ENCODE measurements around the gene SCN2B. TPM values are rescaled to one million over a fixed set of nuclear protein-coding genes. Genes with fewer than 3 reads are reported as not detected.
A peak's percentile ranks its signal among the peaks of the same experiment; 100 is the strongest.

SCN2B gene
- total and polyA plus RNA-seq, 7 donors = 0.23 to 1.7 (median 0.95) TPM

DNA sequence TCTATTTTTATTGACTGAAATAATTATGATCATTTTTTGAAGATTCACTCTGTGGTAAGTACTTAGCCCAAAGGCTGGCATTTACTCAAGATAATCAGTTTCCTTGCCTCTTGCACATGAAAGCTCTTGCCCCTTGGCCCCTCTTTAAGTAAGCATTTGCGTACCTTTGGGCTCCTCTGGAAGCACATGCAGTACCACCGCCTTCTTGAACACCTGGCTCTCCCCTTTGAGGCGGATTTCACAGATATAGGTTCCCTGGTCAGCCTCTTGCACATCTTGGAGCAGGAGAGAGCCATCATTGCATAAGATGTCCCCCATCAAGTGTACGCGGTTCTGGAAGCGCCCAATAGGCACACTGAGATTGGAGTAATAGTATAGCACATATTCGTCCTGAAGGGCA lies 33.9 kb upstream of the SCN2B start:
- Histone ChIP-seq H3K4me1 (no peaks in the 10 kb centered on the region), H3K27ac (no peak overlapping the region), H3K36me3 (no peaks in the 10 kb centered on the region), H3K4me3 (no peak overlapping the region), H3K9me3 (no peaks in the 10 kb centered on the region), H3K27me3 (peaks cover 0 to 14% (median 0%) of the 10 kb centered on the region in 3 donors)
- intact Hi-C loops (cut with DNase I) = no loop called here
- 96% methylated on average over 7 of the region's 7 CpGs for WGBS, 2 donors
- TF ChIP-seq POLR2AphosphoS5 (IDR thresholded peaks at IDR 0.05) = no peak
- no peak for TF ChIP-seq POLR2A (IDR thresholded peaks at IDR 0.05)
- TF ChIP-seq, protein P1, sequence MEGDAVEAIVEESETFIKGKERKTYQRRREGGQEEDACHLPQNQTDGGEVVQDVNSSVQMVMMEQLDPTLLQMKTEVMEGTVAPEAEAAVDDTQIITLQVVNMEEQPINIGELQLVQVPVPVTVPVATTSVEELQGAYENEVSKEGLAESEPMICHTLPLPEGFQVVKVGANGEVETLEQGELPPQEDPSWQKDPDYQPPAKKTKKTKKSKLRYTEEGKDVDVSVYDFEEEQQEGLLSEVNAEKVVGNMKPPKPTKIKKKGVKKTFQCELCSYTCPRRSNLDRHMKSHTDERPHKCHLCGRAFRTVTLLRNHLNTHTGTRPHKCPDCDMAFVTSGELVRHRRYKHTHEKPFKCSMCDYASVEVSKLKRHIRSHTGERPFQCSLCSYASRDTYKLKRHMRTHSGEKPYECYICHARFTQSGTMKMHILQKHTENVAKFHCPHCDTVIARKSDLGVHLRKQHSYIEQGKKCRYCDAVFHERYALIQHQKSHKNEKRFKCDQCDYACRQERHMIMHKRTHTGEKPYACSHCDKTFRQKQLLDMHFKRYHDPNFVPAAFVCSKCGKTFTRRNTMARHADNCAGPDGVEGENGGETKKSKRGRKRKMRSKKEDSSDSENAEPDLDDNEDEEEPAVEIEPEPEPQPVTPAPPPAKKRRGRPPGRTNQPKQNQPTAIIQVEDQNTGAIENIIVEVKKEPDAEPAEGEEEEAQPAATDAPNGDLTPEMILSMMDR (IDR thresholded peaks at IDR 0.05) = no peak
- no peak for TF ChIP-seq EP300 (IDR thresholded peaks at IDR 0.05)
- DNase-seq = no peak

DNA sequence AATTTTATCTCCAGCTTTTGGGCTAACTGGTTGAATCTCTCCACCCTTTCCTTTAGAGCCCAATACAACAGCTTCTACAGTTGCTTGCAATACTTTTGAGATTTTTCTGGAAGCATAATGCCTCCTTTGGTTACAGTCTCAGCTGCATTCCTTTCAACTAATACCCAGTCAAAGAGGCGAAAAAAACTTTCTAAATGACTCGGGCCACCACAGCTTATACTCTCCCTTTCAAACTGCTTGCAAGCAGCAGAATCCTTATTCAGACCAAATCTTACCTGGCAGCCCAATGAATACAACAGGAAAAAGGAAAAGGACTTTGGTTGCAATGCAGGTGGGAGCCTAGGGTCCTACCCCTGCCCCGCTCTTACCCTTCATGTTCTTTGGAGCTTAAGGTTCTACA lies 32.6 kb upstream of the SCN2B start:
- peaks cover 0 to 14% (median 0%) of the 10 kb centered on the region in 3 donors for H3K27me3 ChIP-seq
- no peak for DNase-seq
- no peak overlapping the region for H3K27ac ChIP-seq
- intact Hi-C loops (cut with DNase I) = no loop called here
- H3K4me1 ChIP-seq = no peaks in the 10 kb centered on the region
- H3K36me3 ChIP-seq = no peaks in the 10 kb centered on the region
- TF ChIP-seq EP300 (IDR thresholded peaks at IDR 0.05) (no peak), POLR2A (IDR thresholded peaks at IDR 0.05) (no peak), POLR2AphosphoS5 (IDR thresholded peaks at IDR 0.05) (no peak)
- TF ChIP-seq, protein P1 (IDR thresholded peaks at IDR 0.05) = no peak
- no peak overlapping the region for H3K4me3 ChIP-seq
- H3K9me3 ChIP-seq = no peaks in the 10 kb centered on the region
- WGBS, 2 donors = 79 to 90% methylated on average over 3 of the region's 3 CpGs

DNA sequence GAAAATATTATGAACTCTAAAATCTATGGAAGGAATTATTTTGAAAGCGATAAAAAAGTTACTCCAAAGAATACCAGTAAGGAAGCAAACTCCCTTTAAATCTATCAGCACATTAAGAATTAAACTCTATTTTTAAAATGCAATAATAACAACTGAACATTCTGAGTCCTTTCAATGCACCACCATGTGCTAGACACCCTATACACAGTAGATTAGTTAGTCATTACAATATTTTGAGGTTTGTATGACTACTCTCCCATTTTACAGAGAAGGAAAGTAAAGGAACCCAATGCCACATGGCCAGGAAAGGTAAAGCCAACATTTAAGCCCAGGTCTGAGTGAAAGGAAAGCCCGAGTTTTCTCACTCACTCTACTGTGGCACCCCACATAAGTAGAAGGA lies 30.6 kb upstream of the SCN2B start:
- intact Hi-C loops (cut with DNase I) = no loop called here
- H3K4me1 ChIP-seq = no peaks in the 10 kb centered on the region
- H3K36me3 ChIP-seq = no peaks in the 10 kb centered on the region
- 86 to 94% methylated on average over 2 of the region's 2 CpGs for WGBS, 2 donors
- H3K4me3 ChIP-seq = no peak overlapping the region
- H3K27ac ChIP-seq = no peak overlapping the region
- H3K9me3 ChIP-seq = no peaks in the 10 kb centered on the region
- peaks cover 0 to 14% (median 0%) of the 10 kb centered on the region in 3 donors for H3K27me3 ChIP-seq
- DNase-seq = no peak
- no peak for TF ChIP-seq EP300 (IDR thresholded peaks at IDR 0.05)
- TF ChIP-seq POLR2AphosphoS5 (IDR thresholded peaks at IDR 0.05) = no peak
- TF ChIP-seq, protein P1 (IDR thresholded peaks at IDR 0.05) = no peak
- no peak for TF ChIP-seq POLR2A (IDR thresholded peaks at IDR 0.05)

DNA sequence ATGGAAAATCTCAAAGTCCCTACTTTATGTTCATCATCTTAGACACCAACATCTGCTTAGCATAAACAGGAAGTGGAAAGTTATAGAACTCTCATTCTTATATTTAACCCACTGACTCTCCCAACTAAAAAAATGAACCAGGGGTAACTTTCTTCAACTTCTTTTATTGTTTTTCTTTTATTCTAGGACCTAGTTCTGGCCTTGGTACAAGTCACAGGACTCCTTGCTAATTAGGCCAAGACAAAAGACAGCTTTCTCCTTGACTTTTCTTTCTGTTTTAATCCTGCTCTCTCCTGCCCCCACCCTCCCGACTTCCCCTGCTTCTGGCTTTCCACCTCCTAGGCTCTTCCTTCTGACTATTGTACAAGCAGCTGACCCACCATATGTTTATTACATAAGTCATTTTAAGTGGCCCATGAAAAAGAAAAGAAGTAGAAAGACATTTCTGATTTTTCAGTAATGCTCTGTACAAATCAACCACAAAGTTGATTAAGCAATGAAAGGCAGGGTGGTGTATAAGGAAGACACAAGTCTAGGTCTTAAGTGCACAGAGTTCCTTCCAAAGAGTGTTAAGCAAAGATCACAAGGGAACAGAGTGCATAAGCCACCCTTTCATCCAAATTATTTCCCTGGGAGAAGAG lies 30.1 kb upstream of the SCN2B start:
- no peaks in the 10 kb centered on the region for H3K4me1 ChIP-seq
- no peaks in the 10 kb centered on the region for H3K36me3 ChIP-seq
- no peak overlapping the region for H3K4me3 ChIP-seq
- DNase-seq = no peak
- H3K27me3 ChIP-seq = peaks cover 0 to 14% (median 0%) of the 10 kb centered on the region in 3 donors
- H3K9me3 ChIP-seq = no peaks in the 10 kb centered on the region
- WGBS, 2 donors = 15 to 28% methylated on average over 1 of the region's 1 CpG
- H3K27ac ChIP-seq = peak overlapping the region in 2 of 4 donors; percentile 11 to 37
- TF ChIP-seq EP300 (IDR thresholded peaks at IDR 0.05) = no peak
- intact Hi-C loops (cut with DNase I) = no loop called here

DNA sequence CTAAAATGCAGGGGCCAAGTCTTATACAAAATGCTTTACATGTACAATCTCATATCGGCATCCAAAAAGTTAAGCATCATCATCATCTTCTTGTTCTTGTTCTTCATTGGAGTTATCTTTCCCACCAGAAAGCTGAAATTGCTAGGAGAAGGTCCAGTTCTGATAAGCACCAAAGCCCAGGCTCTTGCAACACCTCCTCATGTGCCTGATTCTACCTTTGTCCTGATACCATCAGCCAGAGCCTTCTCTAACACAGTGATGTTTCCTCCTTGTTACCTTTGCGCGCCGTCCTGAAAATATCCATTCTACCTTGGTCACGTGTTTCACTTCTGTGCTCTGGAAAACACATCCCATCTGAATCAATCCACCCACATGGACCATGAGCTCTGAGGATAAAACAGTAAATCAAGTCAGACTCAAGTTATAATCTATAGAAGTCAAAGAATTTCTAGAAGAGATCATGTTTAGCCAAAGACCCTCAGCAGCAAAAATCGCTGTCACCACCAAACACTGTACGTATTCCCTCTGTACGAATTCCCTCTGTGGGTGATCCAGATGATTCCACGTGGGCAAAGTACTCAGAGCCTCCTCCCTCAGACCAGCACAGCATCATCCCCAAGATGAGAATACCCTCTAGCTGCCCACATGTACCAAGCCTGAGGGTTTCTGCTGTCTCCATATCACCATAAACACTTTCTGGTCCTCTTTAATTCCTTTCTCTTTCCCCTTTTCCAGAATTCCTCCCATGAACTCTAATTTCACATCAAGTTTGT lies 29.4 kb upstream of the SCN2B start:
- Histone ChIP-seq H3K4me3 (no peak overlapping the region), H3K27ac (peak overlapping the region in 3 of 4 donors; percentile 11 to 37 (median 21)), H3K9me3 (no peaks in the 10 kb centered on the region), H3K36me3 (no peaks in the 10 kb centered on the region), H3K4me1 (no peaks in the 10 kb centered on the region), H3K27me3 (peaks cover 0 to 14% (median 0%) of the 10 kb centered on the region in 3 donors)
- intact Hi-C loops (cut with DNase I) = no loop called here
- WGBS, 2 donors = 89 to 93% methylated on average over 9 of the region's 9 CpGs
- TF ChIP-seq POLR2AphosphoS5 (IDR thresholded peaks at IDR 0.05) (no peak), EP300 (IDR thresholded peaks at IDR 0.05) (no peak), POLR2A (IDR thresholded peaks at IDR 0.05) (no peak)
- TF ChIP-seq, protein P1 (IDR thresholded peaks at IDR 0.05) = no peak
- DNase-seq = no peak
